A673 (cell line): ENCODE results near the gene ZFP36.

Experiments used
- CTCF ChIP-seq: fragments of 300-800, 200-600 bp; sonication (generic); conservative IDR thresholded peaks from 2 replicates; pipeline ENCODE4 v1.5.1; 2017; ENCODE audit warnings: low read depth, mild to moderate bottlenecking, antibody characterized with exemption, low read length, moderate library complexity, mixed read lengths
- EZH2 ChIP-seq: fragments of 200-600 bp; sonication (generic); IDR thresholded peaks from 2 replicates; pipeline ENCODE4 v1.6.1; 2017; ENCODE audit warnings: borderline replicate concordance, low read depth, mild to moderate bottlenecking, mixed read lengths, antibody characterized with exemption, low read length; ENCODE audit not compliant: poor library complexity, severe bottlenecking

- TF ChIP-seq CTCF (no peak), EZH2 (no peak)
Measured at GRCh38 chr19:39422020-39422419, 15.4 kb downstream of the ZFP36 start.
